ENCODE measurements around the gene SQSTM1.

DNA sequence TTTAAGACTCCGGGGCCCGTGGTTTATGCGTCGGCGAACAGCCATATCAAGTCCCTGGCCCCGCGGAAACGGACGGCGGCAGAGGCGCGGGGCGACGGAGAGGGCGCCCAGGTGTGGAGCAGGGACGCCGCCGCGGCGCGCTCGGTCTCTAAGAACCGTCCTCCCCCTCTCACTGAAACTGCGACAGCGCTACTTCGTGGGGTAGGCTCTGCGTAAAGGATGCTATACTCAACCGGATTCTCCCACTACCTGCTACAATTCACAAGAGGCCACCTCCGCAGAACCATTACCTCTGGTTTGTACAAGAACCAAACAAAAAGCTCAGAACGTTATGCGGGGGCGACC is 37.5 kb downstream of the SQSTM1 start:
- TF ChIP-seq, protein P1, sequence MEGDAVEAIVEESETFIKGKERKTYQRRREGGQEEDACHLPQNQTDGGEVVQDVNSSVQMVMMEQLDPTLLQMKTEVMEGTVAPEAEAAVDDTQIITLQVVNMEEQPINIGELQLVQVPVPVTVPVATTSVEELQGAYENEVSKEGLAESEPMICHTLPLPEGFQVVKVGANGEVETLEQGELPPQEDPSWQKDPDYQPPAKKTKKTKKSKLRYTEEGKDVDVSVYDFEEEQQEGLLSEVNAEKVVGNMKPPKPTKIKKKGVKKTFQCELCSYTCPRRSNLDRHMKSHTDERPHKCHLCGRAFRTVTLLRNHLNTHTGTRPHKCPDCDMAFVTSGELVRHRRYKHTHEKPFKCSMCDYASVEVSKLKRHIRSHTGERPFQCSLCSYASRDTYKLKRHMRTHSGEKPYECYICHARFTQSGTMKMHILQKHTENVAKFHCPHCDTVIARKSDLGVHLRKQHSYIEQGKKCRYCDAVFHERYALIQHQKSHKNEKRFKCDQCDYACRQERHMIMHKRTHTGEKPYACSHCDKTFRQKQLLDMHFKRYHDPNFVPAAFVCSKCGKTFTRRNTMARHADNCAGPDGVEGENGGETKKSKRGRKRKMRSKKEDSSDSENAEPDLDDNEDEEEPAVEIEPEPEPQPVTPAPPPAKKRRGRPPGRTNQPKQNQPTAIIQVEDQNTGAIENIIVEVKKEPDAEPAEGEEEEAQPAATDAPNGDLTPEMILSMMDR (IDR thresholded peaks at IDR 0.05), result no peak
- no peak for TF ChIP-seq POLR2A (IDR thresholded peaks at IDR 0.05)

Measured in body of pancreas (tissue), 4 donors.